ENCODE results near the gene RASA2.
"Not testable (repeated sequence)": the region's sequence is repeated elsewhere in the genome, so short reads cannot be mapped to it uniquely, and the experiment has no call there.

The RASA2 gene

DNA sequence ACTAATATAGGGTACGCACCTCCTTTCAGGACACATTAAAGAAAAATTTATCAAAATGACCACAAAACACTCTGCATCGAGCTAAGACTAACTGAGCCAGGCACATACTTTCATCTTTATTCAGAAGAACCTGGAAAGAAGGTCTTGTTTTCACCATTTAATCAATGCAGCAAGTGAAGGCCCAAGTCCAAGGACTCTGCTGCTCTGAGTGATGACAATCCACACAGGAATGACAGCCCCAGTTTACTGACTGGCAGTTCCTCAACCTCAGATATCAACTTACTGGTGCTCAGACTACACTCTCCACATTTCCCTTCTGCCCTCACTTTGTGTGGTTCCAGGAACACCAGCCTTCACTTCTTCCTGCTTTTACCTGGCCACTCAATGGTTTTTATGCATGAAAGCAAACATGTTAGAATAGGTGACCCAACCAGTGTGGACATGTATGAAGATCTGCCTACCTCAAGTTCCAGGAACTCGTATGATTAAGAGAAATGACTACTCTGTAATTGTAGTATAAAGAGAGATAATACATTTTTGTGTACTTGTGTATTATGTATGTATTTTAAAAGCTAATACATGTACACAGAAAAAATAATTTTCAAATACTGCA is 29.1 kb upstream of the RASA2 start:
- FAIRE-seq = no peak

DNA sequence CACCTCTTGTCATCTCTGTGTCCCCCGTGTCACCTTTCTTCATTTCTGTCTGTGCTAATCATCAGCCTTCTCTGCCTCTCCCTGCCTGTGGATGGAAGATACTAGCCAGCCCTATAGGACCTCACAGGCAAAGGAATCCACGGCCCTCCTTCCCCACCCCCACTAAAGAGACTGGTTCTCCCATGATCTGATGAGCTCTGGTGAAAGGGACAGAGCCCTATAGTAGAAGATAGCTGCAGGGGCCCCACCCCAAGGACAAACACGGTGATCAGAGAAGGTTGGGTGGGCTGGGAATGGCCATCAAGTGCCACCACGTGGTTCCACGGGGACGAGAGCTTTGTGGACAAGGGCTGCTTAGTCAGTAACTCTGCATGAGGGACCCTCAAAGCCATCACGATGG is 27.8 kb upstream of the RASA2 start:
- FAIRE-seq = no peak

DNA sequence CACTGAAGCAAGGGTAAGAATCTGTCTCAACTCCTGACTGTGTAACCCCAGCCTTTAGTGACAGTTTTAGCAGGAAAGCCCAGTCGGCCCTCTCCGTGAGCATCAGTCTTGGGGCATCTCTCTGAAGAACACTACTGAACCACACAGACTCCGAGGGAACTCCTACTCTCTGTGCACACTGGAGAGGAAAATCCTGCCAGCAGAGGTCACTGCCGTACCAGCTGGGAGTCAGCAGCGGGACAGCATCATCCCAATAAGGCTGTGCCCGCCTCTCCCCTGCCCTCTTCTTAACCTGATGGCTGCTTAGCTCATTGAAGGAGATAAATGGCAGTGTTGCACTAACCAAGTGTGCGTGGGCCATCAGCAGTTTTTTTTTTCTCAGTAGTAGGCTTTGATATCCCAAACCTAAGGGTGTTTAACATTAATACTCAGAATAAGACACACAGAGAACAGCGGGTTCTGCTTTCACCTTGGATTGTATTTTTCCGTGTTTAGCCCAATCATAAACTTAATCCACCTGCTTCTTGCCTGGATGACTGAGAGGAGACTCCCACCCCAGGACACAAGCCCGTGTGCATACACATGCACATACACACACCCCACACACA is 26.6 kb upstream of the RASA2 start:
- FAIRE-seq = no peak

DNA sequence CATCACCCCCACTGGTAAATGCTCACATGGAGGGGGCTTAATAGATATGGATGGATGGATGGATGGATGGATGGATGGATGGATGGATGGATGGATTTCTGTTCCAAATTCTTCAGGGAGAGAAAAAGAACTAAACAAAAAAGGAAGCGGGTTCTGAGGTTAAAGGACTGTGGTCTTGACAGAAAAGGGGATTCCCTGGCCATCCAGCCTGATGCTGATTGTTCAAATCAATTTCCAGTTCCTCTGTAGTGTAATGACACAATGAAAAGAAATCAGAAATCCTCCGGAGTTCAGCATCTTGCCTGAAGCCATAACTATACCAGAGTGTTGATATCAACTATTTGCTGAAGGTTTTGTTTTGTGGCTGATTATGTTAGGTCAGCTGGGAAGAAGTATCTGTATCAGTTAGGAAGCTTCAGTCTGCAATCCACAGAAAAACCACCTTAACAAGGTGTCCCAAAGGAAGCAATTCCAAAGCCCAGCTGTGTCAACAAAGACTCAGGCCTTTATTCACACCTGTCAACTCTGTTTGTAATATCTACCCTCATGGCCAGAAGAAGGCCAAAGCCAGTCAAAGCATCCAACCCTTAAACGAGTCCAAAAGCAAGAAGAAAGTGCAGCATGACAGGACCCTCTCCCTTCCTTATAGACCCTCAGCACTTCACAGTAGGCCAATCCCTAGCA is 24.5 kb upstream of the RASA2 start:
- no peak for FAIRE-seq

DNA sequence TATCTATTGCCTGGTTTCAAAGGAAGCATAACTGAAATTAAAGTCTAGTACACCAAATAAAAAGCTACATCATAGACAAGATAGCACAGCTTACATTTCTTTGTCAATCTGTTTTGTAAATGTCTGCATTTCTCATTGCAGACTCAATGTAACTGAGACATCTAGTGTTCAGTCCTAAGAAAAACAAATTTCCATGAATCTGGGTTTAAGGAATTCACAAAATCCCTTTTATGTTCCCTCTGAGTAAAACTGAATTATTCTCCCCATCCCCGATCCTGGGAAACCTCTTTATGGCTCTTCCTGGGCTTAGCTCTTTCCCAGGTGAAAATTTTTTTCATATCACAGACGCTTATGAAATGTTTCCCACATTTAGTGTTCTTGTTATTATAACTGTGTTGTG is 21.6 kb upstream of the RASA2 start:
- peak; percentile 67 for FAIRE-seq

DNA sequence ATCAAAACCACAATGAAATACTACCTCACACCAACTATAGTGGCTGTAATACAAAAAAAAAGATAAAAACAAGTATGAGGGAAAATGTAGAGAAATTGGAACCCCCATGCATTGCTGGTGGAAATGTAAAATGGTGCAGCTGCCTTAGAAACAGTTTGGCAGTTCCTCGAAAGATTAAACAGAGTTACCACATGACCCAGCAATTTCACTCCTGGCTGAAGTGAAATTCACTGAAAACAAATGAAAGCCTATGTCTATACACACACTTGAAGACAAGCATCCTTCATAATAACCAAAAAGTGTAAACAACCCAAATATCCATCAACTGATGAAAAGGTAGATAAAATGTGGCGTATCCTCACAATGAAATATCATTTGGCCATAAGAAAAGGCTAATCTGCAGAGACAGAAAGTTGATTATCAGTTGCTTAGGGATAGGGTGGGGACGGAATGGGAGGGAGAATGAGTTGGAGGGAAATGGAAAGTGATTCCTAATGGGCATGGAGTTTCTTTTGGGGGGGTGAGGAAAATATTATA is 20.1 kb upstream of the RASA2 start:
- FAIRE-seq = no peak

DNA sequence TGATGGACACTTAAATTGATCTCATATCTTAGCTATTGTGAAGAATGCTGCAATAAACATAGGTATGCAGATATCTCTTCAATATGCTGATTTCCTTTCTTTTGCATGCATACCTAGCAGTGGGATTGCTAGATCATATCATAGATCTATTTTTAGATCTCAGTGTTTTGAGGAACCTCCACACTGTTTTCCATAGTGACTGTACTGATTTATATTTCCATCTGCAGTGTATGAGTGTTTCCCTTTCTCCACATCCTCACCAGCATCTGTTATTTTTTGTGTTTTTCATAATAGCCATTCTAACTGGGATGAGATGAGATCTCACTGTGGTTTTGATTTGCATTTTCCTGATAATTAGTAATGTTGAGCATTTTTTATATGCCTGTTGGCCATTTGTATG is 17.1 kb upstream of the RASA2 start:
- no peak for FAIRE-seq

DNA sequence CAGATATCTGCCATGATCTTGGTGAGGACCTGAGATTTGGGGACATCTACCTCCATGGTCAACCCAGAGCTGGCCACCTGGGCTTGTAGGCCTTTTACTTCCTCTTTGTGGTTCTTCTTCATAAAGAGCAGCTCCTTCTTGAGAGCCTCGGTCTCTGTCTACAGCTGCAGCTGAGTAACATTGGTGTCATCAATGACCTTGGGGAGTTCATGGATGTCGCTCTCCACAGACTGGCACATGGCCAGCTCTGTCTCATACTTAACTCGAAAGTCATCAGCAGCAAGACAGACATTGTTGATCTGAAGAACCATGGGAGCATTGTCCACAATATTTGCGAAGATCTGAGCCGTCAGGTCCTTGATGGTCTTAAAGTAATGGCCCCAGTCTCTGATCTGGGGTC is 15.7 kb upstream of the RASA2 start:
- FAIRE-seq = no peak

DNA sequence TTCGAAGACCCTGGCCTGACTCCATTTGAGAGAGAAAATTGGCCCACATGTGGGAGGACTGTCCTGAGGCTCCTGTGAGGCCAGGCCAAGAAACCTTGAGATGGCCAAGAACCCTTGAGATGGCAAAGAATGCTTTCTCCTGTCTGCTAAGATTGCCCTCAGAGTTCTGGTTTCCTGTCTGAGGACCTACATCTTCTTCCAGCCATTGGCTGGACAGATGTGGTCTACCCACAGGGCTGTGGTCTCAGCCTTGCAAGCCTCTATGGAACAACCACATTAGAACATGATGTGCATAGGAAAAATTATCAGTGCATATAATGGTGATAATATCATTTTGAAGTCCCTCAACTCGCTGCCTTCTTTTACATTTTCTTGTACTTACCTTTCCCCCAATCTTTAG is 10.8 kb upstream of the RASA2 start:
- FAIRE-seq = no peak

DNA sequence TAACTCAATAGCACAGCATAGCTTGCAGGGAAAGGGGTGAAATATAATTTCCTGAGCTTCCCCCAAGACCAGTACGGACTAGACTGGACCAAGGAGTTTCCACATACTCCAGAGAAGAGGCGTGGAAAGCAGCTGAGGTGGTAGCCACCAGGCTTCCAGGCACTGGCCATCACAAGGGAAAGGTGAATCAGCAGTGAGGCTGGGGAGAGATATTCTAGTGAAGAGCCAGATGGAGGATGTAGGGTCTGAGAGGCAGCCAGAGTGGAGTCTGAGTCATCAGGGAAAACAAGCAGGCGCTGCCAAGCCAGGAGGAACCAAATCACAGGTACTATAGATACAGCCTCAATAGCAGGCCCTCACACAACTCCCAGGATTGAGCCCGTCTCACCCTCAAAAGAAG is 9.6 kb upstream of the RASA2 start:
- no peak for FAIRE-seq

DNA sequence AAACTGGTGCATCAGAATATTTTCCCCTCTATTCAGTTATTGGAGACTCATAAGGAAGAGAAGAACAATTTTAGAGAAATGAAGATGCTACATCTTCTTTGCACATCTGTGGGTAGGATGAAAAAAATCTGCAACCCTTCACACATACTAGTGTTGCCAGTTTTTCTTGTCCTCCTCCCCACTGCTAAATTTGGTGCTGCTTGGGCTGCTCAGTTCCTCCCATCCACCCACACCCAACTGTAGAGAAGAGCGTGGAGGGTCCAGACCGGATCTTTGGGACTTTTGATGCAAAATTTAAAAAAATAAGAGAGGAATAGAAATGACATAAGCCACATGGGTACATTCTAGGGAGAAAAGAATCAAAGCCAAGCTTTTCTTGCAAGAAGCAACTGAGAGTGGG is 8.7 kb upstream of the RASA2 start:
- FAIRE-seq = no peak

DNA sequence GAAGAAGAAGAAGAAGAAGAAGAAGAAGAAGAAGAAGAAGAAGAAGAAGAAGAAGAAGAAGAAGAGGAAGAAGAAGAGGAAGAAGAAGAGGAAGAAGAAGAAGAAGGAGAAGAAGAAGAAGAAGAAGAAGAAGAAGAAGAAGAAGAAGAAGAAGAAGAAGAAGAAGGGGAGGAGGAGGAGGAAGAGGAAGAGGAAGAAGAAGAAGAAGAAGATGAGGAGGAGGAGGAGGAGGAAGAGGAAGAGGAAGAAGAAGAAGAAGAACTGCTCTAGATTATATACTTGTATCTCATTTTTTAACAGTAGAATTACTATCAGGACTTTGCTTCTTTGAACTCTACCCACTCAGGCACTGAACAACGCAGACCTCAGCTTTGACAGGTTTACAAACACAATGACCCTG is 8.0 kb upstream of the RASA2 start:
- not testable (repeated sequence) for FAIRE-seq

DNA sequence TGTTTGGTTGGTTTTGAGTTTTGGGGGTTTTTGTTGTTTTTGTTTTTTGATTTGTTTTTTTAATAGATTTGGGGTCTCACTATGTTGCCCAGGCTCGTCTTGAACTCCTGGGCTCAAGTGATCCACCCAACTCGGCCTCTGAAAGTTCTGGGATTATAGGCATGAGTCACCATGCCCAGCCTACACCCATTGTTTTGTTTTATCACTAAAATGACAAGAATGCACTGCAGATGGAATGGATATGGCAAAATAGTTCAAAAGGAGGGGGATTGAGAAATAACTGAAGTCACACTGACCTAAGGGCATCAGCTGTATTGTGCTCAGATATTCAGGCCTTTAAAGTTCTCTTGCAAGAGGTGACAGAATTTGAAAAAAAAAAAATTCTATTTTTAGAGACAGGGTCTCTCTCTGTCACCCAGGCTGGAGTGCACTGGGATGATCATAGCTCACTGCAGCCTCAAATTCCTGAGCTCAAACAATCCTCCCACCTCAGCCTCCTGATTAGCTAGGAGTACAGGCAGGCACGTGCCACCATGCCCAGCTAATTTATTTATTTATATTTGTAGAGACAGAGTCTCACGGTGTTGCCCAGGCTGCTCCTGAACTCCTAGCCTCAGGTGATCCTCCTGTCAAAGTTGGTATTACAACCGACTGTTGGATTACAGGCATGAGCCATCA is 4.4 kb upstream of the RASA2 start:
- no peak for FAIRE-seq

DNA sequence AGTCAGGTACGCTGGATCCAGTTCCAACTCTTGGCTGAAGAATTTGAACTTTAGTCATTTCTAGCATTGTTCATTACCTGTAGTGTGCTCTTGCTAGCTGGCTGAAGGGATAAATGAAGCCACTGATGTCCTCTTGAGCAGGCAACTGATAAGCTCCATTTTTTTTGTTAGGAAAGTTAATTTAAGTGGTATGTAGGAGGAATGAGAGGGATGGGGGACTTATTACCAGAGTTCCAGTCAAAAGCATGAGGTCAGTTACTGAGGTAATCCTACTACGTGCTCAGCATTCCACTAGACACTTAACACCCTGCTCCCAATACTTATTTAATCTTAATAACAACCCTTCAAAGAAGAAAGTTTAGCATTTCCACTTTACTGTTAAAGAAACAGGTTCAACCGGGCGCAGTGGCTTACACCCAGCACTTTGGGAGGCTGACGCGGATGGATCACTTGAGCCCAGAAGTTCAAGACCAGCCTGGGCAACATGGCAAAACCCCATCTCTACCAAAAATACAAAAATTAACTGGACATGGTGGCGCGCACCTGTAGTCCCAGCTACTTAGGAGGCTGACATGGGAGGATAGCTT is 2.0 kb upstream of the RASA2 start:
- FAIRE-seq = no peak

DNA sequence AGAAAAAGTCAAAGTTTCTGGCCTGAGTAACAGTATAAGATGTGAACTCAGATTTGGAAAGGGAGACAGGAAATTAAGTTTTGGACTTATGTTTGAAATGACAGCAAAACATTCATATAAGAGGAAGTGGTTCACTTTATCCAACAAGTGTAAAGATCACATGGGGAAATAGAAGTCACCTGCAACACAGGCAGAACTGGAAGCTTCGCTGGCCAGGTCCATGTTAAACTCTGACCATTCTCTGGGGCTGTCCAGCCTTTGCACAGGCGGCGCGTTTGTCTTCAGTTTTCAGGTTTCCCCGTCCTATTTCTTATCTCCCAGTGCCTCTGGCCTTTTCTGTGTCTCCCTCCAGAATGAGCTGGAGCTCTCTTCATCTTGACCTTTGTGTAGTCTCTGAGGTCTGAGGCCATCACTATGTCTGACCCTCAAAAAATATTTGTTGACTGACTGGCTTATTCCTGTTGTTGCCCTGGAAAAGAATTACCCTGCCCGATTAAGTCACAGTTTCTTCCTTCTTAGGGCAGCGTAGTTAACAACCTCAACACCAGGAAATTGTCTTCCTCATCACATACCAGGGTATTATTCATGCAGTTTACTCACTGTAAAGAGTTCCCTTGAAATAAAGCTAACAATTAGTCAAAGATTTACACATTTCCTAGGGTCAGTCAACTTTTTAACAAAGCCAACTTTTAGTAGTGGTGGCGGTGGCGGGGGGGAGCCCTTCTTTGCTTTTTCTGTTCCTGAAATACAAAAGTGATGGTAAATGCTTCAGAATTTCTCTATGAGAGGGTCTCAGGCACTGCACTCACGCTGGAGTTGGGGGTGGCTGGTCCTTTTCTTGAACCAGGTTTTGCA is 959 bp upstream of the RASA2 start:
- FAIRE-seq = no peak

DNA sequence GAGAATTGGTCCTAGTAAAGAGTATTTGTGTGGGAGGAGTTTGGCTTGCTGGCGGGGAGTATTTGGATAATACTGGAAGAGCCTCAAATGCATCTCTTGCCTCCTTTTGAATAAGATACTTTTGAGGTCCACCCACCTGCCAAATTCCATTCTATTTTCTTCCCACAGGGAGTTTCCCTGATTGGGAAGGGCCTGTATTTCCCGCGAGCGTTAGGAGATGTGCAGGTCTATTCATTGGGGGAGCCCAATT is 406 bp upstream of the RASA2 start:
- FAIRE-seq = no peak

DNA sequence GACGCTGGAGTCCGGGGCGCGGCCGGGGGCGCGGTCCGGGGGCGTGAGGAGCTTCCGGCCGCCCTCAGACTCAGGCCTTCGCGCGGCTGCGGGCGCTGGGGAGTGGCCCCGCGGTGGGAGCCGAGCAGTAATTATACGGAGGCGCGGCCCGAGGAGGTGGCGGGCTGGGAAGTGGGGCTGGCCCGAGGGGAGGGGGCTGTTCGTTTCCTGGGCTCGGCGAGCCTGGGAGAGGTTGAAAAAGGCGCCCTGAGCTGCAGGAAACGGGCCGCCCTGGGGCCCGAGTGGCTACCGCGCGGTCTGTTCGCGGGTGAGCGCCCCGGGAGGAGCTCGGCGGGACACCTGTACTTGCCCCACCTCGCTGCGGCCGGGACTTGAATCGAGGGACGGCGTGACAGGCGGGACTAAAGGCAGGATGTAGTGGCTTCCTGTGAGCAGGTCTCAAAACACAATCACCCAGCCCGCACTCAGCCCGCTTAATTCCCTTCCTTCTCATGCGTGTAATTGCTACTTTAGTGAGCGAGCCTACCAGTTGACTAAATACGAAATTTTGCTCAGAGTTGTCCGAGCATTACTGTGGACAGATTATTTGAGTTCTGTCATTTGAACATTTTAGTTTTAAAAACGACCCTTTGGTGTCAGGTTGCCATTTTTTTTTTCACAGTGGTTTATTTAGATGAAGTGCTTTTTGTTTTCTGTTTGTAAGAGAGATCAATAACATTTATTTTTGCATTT is 860 bp downstream of the RASA2 start:
- no peak for FAIRE-seq

DNA sequence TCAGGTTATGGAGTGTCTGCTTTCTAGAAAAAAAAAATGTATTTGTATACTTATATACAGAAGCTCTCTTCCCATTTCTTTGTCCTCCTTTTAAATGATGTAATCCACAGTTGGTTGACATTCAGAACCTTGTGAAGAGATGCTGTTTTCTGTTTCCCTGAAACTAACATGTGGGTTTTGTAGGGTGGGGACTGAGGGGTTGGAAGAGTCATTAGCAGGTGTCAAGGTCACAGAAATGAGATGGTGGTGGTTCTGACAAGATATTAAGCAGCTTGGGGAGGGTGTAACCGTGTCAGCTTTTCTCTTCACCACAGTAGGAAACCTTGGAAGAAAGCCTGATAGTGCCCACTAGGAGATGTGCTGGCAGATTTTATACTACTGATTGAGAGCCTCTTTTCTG is 2.4 kb downstream of the RASA2 start:
- FAIRE-seq = no peak

DNA sequence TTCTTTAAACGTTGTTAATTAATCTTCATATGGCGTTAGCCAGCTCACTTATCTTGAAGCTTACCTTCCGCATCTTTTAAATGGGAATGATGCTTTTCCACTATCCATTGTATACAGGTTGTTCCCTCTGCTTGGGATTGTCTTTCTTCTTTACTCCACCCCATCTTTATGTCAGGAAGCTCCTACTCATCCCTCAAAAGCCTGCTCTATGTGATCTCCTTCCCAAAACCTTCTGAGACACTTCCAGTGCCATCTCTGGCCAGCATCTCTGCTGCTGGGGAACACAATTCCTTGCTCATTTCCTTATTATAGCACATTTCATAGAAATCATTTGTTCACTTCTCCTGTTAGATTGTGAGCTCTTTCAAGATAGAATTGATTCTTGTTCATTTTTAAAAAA is 4.3 kb downstream of the RASA2 start:
- FAIRE-seq = no peak

DNA sequence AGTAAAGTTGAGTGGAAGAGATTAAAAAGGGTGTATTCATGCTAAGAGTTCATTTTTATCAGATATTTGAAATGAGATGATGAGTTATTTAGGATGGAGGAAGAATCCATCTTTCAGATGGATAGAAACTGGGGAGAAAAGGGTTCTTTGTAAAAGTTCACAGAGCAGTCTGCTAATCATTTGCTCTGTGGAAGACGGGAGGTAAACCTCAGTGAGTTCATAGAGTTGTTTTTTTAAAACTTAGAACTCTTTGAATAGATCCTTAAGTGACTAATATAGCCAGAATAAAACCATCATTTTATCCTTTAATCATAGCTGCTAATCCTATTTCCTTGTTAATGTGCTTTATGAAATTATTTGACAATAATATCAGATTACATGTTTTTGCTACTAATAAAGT is 5.1 kb downstream of the RASA2 start:
- no peak for FAIRE-seq

DNA sequence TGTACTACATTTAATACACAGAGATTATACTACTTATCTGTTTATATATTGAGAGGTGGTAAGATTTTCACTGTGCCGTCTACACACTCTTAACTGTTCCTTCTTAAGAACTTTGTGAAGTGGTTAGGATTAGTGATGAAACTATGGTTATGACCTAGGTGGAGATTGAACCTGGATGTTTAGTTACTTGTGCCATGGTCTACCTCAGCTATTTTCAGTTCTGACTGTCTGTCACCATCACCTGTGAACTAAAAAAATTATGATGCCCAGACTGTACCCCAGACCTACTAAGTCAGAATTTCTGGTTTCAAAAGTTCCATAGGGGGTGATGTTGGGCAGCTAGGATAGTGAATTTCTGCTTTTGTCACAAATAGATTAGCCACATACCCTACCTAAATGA is 6.4 kb downstream of the RASA2 start:
- FAIRE-seq = no peak

DNA sequence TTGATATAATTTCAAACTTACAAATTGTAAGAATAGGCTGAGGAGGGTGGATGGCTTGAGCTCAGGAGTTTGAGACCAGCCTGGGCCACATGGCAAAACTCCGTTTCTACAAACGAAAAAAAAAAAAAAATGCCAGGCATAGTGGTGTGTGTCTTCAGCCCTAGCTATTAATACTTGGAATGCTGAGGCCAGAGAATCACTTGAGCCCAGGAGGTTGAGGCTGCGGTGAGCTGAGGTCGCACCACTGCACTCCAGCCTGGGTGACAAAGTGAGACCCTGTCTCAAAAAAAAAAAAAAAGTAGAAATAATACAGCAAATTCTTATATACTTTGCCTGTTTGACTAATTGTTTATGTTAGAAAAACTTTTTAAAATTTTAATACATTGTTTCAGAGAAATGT is 10.8 kb downstream of the RASA2 start:
- FAIRE-seq = not testable (repeated sequence)

Measured in TTC549 (cell line).